H9 (cell line): ENCODE data around the gene SELENOW. TPM values are rescaled to one million over a fixed set of nuclear protein-coding genes. Genes with fewer than 3 reads are reported as not detected.

ENCODE experiments used
- DNase-seq: peaks from one replicate; pipeline ENCODE4 v3.0.0-alpha.2; 2017
- H2AFZ ChIP-seq: one replicate; pipeline ENCODE4 v1.6.1; 2013; ENCODE audit warnings: mild to moderate bottlenecking, low read length, control low read depth, moderate library complexity
- H2AK5ac ChIP-seq: 2 replicates; pipeline ENCODE4 v1.6.1; 2013; ENCODE audit warnings: low read length, control low read depth, mixed read lengths; ENCODE audit not compliant: insufficient read length
- H2BK120ac ChIP-seq: one replicate; pipeline ENCODE4 v1.6.1; 2013; ENCODE audit warnings: low read depth, mild to moderate bottlenecking, low read length, control low read depth, inconsistent platforms; ENCODE audit not compliant: poor library complexity, severe bottlenecking
- H2BK12ac ChIP-seq: 2 replicates; pipeline ENCODE4 v1.6.1; 2013; ENCODE audit warnings: low read length, control low read depth, mixed read lengths, low read depth; ENCODE audit not compliant: insufficient read length
- H2BK15ac ChIP-seq: 2 replicates; pipeline ENCODE4 v1.6.1; 2013; ENCODE audit warnings: low read depth, low read length, control low read depth
- H2BK20ac ChIP-seq: one replicate; pipeline ENCODE4 v1.6.1; 2013; ENCODE audit warnings: low read depth, mild to moderate bottlenecking, low read length, control low read depth, inconsistent platforms; ENCODE audit not compliant: poor library complexity, severe bottlenecking
- H2BK5ac ChIP-seq: 2 replicates; pipeline ENCODE4 v1.6.1; 2013; ENCODE audit warnings: low read length, control low read depth, mixed read lengths; ENCODE audit not compliant: insufficient read length
- H3K14ac ChIP-seq: 2 replicates; pipeline ENCODE4 v1.6.1; 2013; ENCODE audit warnings: low read length, control low read depth; ENCODE audit not compliant: insufficient read depth
- H3K18ac ChIP-seq: 2 replicates; pipeline ENCODE4 v1.6.1; 2013; ENCODE audit warnings: low read depth, mild to moderate bottlenecking, mixed read lengths, low read length, control low read depth; ENCODE audit not compliant: insufficient read length
- H3K23ac ChIP-seq: 2 replicates; pipeline ENCODE4 v1.6.1; 2013; ENCODE audit warnings: low read length, control low read depth, mixed read lengths, low read depth; ENCODE audit not compliant: insufficient read length
- H3K23me2 ChIP-seq: 2 replicates; pipeline ENCODE4 v1.6.1; 2013; ENCODE audit warnings: low read depth, mild to moderate bottlenecking, mixed read lengths, low read length, control low read depth; ENCODE audit not compliant: insufficient read length, poor library complexity, severe bottlenecking
- H3K27ac ChIP-seq: 2 replicates; pipeline ENCODE4 v1.5.1; 2013; ENCODE audit warnings: low read length, control low read depth, mixed read lengths, low read depth; ENCODE audit not compliant: insufficient read length
- H3K27me3 ChIP-seq: 2 replicates; pipeline ENCODE4 v1.6.1; 2013; ENCODE audit warnings: low read length, control low read depth, inconsistent platforms; ENCODE audit not compliant: insufficient read depth
- H3K4ac ChIP-seq: 2 replicates; pipeline ENCODE4 v1.6.1; 2013; ENCODE audit warnings: low read depth, mild to moderate bottlenecking, control low read depth, inconsistent platforms, low read length, moderate library complexity
- H3K4me1 ChIP-seq: 2 replicates; pipeline ENCODE4 v1.6.1; 2013; ENCODE audit warnings: low read length, control low read depth, inconsistent platforms; ENCODE audit not compliant: insufficient read depth
- H3K4me2 ChIP-seq: 2 replicates; pipeline ENCODE4 v1.6.1; 2013; ENCODE audit warnings: low read length, control low read depth, mixed read lengths; ENCODE audit not compliant: insufficient read length, insufficient read depth
- H3K56ac ChIP-seq: 2 replicates; pipeline ENCODE4 v1.6.1; 2013; ENCODE audit warnings: low read depth, mild to moderate bottlenecking, mixed read lengths, low read length, control low read depth; ENCODE audit not compliant: insufficient read length
- H3K79me1 ChIP-seq: 2 replicates; pipeline ENCODE4 v1.6.1; 2013; ENCODE audit warnings: low read depth, mild to moderate bottlenecking, moderate library complexity, low read length, control low read depth, inconsistent platforms; ENCODE audit not compliant: insufficient read depth, poor library complexity, severe bottlenecking
- H3K79me2 ChIP-seq: 2 replicates; pipeline ENCODE4 v1.6.1; 2013; ENCODE audit warnings: low read length, control low read depth, inconsistent platforms; ENCODE audit not compliant: insufficient read depth
- H3K9ac ChIP-seq: 2 replicates; pipeline ENCODE4 v1.6.1; 2013; ENCODE audit warnings: low read length, control low read depth, mixed read lengths; ENCODE audit not compliant: insufficient read length; ENCODE audit errors: extremely low read depth
- H3K9me3 ChIP-seq: one replicate; pipeline ENCODE4 v1.6.1; 2013; ENCODE audit warnings: low read depth, low read length, inconsistent platforms; ENCODE audit not compliant: control insufficient read depth
- H3T11ph ChIP-seq: one replicate; pipeline ENCODE4 v1.6.1; 2013; ENCODE audit warnings: mild to moderate bottlenecking, low read length, control low read depth, inconsistent platforms
- H4K20me1 ChIP-seq: one replicate; pipeline ENCODE4 v1.6.1; 2013; ENCODE audit not compliant: control insufficient read depth, insufficient read length, insufficient read depth
- H4K5ac ChIP-seq: 2 replicates; pipeline ENCODE4 v1.6.1; 2013; ENCODE audit warnings: low read depth, mild to moderate bottlenecking, mixed read lengths, low read length, control low read depth; ENCODE audit not compliant: insufficient read length
- H4K8ac ChIP-seq: replicated peaks from 2 replicates; pipeline ENCODE4 v1.6.1; 2013; ENCODE audit warnings: low read length, control low read depth, mixed read lengths, low read depth; ENCODE audit not compliant: insufficient read length
- H4K91ac ChIP-seq: 2 replicates; pipeline ENCODE4 v1.6.1; 2013; ENCODE audit warnings: low read depth, mild to moderate bottlenecking, moderate library complexity, mixed read lengths, low read length, control low read depth; ENCODE audit not compliant: insufficient read length
- H3K27ac Mint-ChIP-seq, 3 experiments: 2 replicates in 2 of 3; 3 replicates in 1 of 3; pipeline ENCODE4 v1.8.0; 2020 to 2021; ENCODE audit warnings: mixed read lengths in 3 of 3, mild to moderate bottlenecking in 1 of 3, moderate library complexity in 1 of 3
- H3K27me3 Mint-ChIP-seq: 2 replicates; pipeline ENCODE4 v1.8.0; 2021; ENCODE audit warnings: low read depth, mild to moderate bottlenecking, moderate library complexity, mixed read lengths
- H3K36me3 Mint-ChIP-seq, 3 experiments: 2 replicates in 2 of 3; 3 replicates in 1 of 3; pipeline ENCODE4 v1.8.0; 2020 to 2021; ENCODE audit warnings: low read depth in 3 of 3, mixed read lengths in 3 of 3; ENCODE audit not compliant: insufficient read depth in 1 of 3
- H3K4me1 Mint-ChIP-seq, 2 experiments: 2 replicates each; pipeline ENCODE4 v1.8.0; 2020; ENCODE audit warnings: mixed read lengths in 2 of 2
- H3K4me3 Mint-ChIP-seq, 2 experiments: 2 replicates in 1 of 2; 3 replicates in 1 of 2; pipeline ENCODE4 v1.8.0; 2020 to 2021; ENCODE audit warnings: mild to moderate bottlenecking in 2 of 2, mixed read lengths in 2 of 2, moderate library complexity in 1 of 2
- H3K9me3 Mint-ChIP-seq, 2 experiments: 2 replicates in 1 of 2; 3 replicates in 1 of 2; pipeline ENCODE4 v1.8.0; 2020; ENCODE audit warnings: mild to moderate bottlenecking in 2 of 2, mixed read lengths in 2 of 2, moderate library complexity in 1 of 2
- WGBS: extraction: QIAGEN DNeasy Blood & Tissue Kit; methylation state at CpG from one replicate; pipeline ENCODE4 v1.1.7; 2013; ENCODE audit warnings: missing lambda C conversion rate, low lambda C conversion rate, mixed read lengths; ENCODE audit not compliant: insufficient read length; ENCODE audit errors: extremely low coverage; 5-methylcytosine and 5-hydroxymethylcytosine counted together
- total RNA-seq: library from RNA; stranded (reverse); gene quantifications from 2 replicates; pipeline ENCODE4 v1.2.1, GENCODE V29; 2021
- TF ChIP-seq, protein P1 (sequence below): fragments of 200-600 bp; sonication (generic); conservative IDR thresholded peaks from 3 replicates; pipeline ENCODE4 v1.8.0; 2021; ENCODE audit warnings: antibody characterized with exemption, mild to moderate bottlenecking

Gene SELENOW
- total RNA-seq, 1 experiment from 2014 or later: 388 TPM

- Histone ChIP-seq H3K14ac (no peak within 1 kb of the TSS; the same call in 1 of the 2 replicates), H3K4me2 (no peak within 1 kb of the TSS), H3K79me2 (no peaks in the 10 kb centered on the region), H3K27me3 (no peaks in the 10 kb centered on the region), H4K8ac (no peak within 1 kb of the TSS), H3K79me1 (no peaks in the 10 kb centered on the region), H4K20me1 (no peaks in the 10 kb centered on the region), H3T11ph (no peak within 1 kb of the TSS), H2BK12ac (no peak within 1 kb of the TSS), H3K23ac (no peak within 1 kb of the TSS), H2BK20ac (no peak within 1 kb of the TSS), H3K4ac (no peak within 1 kb of the TSS), H3K9me3 (no peaks in the 10 kb centered on the region), H4K91ac (no peak within 1 kb of the TSS), H2BK120ac (no peak within 1 kb of the TSS), H3K27ac (no peak within 1 kb of the TSS), H3K18ac (no peak within 1 kb of the TSS), H2BK15ac (no peak within 1 kb of the TSS), H3K9ac (no peak within 1 kb of the TSS), H4K5ac (no peak within 1 kb of the TSS), H3K56ac (no peak within 1 kb of the TSS), H2AFZ (no peak within 1 kb of the TSS), H2BK5ac (no peak within 1 kb of the TSS), H2AK5ac (no peak within 1 kb of the TSS), H3K4me1 (no peaks in the 10 kb centered on the region), H3K23me2 (no peaks in the 10 kb centered on the region)
- DNase-seq: no peak
- peaks cover 0 to 6% (median 0%) of the 10 kb centered on the region in 3 experiments; a peak in 1 of 7 replicates for H3K36me3 Mint-ChIP-seq
- H3K4me1 Mint-ChIP-seq: peaks cover 40 to 46% of the 10 kb centered on the region in 2 experiments
- H3K9me3 Mint-ChIP-seq: peaks cover 4% of the 10 kb centered on the region in 2 experiments; a peak in 3 of 5 replicates
- peak within 1 kb of the TSS in 1 of 2 experiments; percentile 66; a peak in 2 of 5 replicates for H3K4me3 Mint-ChIP-seq
- WGBS: no CpG with 5 or more reads among the region's 15 CpGs
- TF ChIP-seq, protein P1, sequence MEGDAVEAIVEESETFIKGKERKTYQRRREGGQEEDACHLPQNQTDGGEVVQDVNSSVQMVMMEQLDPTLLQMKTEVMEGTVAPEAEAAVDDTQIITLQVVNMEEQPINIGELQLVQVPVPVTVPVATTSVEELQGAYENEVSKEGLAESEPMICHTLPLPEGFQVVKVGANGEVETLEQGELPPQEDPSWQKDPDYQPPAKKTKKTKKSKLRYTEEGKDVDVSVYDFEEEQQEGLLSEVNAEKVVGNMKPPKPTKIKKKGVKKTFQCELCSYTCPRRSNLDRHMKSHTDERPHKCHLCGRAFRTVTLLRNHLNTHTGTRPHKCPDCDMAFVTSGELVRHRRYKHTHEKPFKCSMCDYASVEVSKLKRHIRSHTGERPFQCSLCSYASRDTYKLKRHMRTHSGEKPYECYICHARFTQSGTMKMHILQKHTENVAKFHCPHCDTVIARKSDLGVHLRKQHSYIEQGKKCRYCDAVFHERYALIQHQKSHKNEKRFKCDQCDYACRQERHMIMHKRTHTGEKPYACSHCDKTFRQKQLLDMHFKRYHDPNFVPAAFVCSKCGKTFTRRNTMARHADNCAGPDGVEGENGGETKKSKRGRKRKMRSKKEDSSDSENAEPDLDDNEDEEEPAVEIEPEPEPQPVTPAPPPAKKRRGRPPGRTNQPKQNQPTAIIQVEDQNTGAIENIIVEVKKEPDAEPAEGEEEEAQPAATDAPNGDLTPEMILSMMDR: no peak
- peaks cover 8% of the 10 kb centered on the region for H3K27me3 Mint-ChIP-seq
- H3K27ac Mint-ChIP-seq: peak within 1 kb of the TSS in 2 of 3 experiments; percentile 52 to 95; a peak in 5 of 7 replicates
These were observed 43.0 kb downstream of the SELENOW start, which contains the start of gene CRX for GRCh38 chr19:47821460-47822020. Gene CRX, plus strand, starts transcription at chr19:47821937. Its CDS starts 12,507 bp downstream, at chr19:47834444.
